ENCODE results near the gene SMARCAL1.
"Not testable (repeated sequence)": the region's sequence is repeated elsewhere in the genome, so short reads cannot be mapped to it uniquely, and the experiment has no call there.

Gene SMARCAL1

GRCh38 chr2:216412022-216412999, at the start of gene SMARCAL1:
TSS of gene SMARCAL1 (plus strand) at chr2:216412484. CDS start at chr2:216414705, 2,221 bp downstream.
- peak; percentile 99 for DNase-seq

GRCh38 chr2:216362730-216363129, 49.6 kb upstream of the SMARCAL1 start:
- no peak for DNase-seq

- DNase-seq: no peak
These were observed 49.1 kb upstream of the SMARCAL1 start for GRCh38 chr2:216363221-216363620.

GRCh38 chr2:216365518-216365917, 46.8 kb upstream of the SMARCAL1 start:
- no peak for DNase-seq

- DNase-seq: no peak
These were observed 45.4 kb upstream of the SMARCAL1 start for GRCh38 chr2:216366777-216367471.

GRCh38 chr2:216369821-216370220, 42.5 kb upstream of the SMARCAL1 start:
- no peak for DNase-seq

- DNase-seq: no peak
These were observed 41.1 kb upstream of the SMARCAL1 start for GRCh38 chr2:216370961-216371712.

- DNase-seq: peak; percentile 72
These were observed 40.3 kb upstream of the SMARCAL1 start, which contains the start of gene MARCHF4 for GRCh38 chr2:216371721-216372702. TSS of gene MARCHF4 (minus strand) at chr2:216372483. CDS start at chr2:216370260, 2,223 bp downstream.

- DNase-seq: no peak
These were observed 39.5 kb upstream of the SMARCAL1 start for GRCh38 chr2:216372761-216373291.

GRCh38 chr2:216373896-216374295, 38.4 kb upstream of the SMARCAL1 start:
- DNase-seq: no peak

- DNase-seq: no peak
These were observed 37.0 kb upstream of the SMARCAL1 start for GRCh38 chr2:216375286-216375685.

- no peak for DNase-seq
These were observed 32.3 kb upstream of the SMARCAL1 start for GRCh38 chr2:216379977-216380376.

GRCh38 chr2:216384409-216384808, 27.9 kb upstream of the SMARCAL1 start:
- DNase-seq: not testable (repeated sequence)

GRCh38 chr2:216385478-216385877, 26.8 kb upstream of the SMARCAL1 start:
- DNase-seq: no peak

GRCh38 chr2:216387262-216387661, 25.0 kb upstream of the SMARCAL1 start:
- DNase-seq: no peak

- peak; percentile 14 for DNase-seq
These were observed 24.0 kb upstream of the SMARCAL1 start for GRCh38 chr2:216388046-216388884.

- no peak for DNase-seq
These were observed 22.7 kb upstream of the SMARCAL1 start for GRCh38 chr2:216389570-216389969.

- no peak for DNase-seq
These were observed 20.9 kb upstream of the SMARCAL1 start for GRCh38 chr2:216391401-216391800.

GRCh38 chr2:216392018-216392562, 20.2 kb upstream of the SMARCAL1 start:
- no peak for DNase-seq
